GM18907 (cell line): ENCODE data around the gene RGS1.

Source experiments
- ATAC-seq: cut with Tn5 transposase; IDR thresholded peaks from one replicate; pipeline ENCODE4 v1.9.1; 2021; ENCODE audit warnings: mild to moderate bottlenecking, moderate library complexity; ENCODE audit not compliant: unreplicated experiment

The RGS1 gene

DNA sequence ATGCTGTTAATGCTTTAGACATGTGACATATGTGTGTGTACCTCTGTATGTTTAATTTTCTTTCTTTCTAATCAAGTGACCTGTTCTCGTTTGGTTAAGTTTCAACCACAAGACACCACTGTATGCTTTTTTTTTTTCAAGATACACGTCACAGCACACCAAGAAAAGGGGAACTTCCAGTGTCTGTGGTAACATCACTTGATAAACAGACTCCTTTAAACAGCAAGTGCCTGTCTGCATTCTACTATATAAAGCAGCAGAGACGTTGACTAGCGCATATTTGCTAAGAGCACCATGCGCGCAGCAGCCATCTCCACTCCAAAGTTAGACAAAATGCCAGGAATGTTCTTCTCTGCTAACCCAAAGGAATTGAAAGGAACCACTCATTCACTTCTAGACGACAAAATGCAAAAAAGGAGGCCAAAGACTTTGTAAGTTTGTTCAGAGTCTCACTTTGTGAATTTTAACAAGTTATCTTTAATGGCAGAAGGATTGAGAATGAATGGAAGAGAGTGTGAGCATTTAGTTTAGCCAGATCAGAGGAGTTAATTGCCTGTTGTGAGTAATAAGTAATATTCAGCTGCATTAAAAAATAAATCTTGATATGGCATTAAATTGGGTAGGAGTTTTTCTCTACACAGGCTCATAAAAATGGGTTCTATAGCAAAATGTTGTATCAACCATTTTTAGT is at the start of gene RGS1:
TSS of gene RGS1 (plus strand) at position 275 of the 691 bp plus-strand sequence. CDS start at position 295, 20 bp downstream.
- peak; percentile 86 for ATAC-seq

DNA sequence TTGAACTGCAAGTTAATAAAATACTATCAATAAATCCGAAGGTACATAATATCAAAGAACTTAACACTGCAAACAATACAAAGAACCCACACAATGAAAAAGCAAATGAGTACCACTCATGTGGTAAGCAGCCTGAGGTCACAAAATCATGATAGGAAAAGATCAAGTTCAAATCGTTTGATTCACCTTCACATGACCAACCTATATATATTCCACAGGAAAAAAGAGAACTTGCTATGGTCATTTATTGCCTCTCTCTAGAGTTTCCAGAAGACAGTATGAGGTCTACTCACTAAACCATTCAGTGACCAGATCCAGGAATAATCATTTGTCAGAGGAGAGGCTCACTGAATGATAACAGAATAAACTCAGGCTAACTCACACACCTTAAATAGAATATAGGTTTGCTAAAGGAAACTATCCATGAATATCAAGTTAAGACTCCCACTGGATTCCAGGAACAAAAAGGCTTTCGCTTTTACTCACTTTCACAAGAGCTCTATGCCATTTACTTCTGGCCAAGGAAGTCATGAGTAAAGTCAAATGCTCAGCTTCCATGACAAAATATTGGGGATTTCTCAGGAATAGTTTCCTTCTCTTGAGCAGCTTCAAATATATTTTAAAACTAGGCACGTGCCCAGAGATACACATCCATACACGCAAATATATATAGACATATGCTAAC is 48.3 kb upstream of the RGS1 start:
- ATAC-seq = no peak

DNA sequence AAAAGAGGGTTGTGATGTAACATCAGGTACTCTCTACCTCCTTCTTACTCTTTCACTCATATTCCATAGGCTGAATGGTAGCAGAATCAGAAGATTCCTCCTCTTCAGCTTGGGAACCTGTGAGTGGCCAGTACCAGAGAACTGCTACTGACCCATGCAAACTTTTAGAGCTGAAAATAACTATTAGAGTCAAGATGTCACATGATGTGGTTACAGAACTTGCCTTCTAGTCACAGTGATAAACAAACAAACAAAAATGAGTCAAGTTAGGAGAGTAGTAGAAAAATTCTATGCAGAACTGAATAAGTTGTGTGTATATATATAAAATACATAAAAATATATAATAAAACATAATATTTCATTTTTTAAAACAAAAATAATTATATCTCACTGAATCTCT is 47.6 kb upstream of the RGS1 start:
- peak; percentile 37 for ATAC-seq

GRCh38 chr1:192529031-192529755 is 46.4 kb upstream of the RGS1 start:
- ATAC-seq = no peak

GRCh38 chr1:192529811-192530210 is 45.8 kb upstream of the RGS1 start:
- no peak for ATAC-seq

- ATAC-seq = peak; percentile 97
These were observed 45.3 kb upstream of the RGS1 start for GRCh38 chr1:192530254-192530653.

- ATAC-seq = peak; percentile 58
These were observed 44.4 kb upstream of the RGS1 start for GRCh38 chr1:192531037-192531703.

DNA sequence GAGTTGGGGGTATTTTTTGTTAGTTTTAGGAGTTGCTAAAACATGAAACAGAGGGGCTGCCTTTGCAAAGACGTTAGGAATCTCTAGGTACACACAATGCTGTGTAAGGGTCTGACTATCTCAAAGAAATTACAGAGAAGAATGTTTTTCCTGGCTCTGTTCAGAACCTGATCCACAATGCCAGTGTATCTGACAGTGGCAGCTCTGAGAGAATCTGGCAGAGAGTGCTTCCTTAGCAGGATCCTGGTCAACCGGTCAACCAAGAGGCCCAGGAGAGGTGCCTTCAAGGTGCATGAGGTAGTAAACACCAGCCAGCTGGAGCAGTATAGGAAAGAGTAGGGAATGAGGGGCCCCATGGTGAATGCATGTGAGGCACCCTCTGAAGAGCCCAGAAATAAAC is 40.9 kb upstream of the RGS1 start:
- no peak for ATAC-seq

DNA sequence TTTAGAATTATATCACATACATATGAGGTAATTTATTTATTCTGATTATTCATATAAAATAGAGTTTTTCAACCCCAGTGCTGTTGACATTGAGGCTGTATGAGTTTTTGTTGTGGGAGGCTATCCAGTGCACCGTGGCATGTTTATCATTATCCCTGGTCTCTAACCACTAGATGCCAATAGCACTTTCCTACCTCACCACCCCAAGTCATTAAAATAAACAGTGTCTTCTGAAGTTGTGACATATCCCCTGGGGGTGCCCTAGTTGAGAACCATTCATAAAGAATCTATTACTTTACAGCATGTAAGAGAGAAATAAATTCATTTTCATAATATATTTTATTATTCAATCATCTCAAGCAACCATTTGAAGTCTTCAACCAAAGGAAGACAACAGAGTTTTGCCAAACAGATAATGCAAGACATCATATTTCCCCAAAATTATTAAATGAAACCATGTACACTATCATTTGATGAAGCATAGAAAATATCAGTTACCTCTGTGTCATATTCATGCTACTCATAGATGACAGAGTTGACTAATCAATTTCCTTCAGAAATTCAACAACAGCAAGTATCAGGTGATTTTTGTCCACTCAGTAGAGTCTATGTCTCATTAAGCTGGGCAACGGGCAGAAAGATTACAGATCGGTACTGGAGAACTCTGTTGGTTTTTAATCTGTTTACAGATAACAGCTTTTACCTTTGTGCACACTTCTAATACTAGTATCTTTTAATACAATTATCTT is 39.5 kb upstream of the RGS1 start:
- no peak for ATAC-seq

GRCh38 chr1:192538407-192539296 is 36.9 kb upstream of the RGS1 start:
- peak; percentile 82 for ATAC-seq

GRCh38 chr1:192539297-192540092 is 36.1 kb upstream of the RGS1 start:
- ATAC-seq = peak; percentile 5

DNA sequence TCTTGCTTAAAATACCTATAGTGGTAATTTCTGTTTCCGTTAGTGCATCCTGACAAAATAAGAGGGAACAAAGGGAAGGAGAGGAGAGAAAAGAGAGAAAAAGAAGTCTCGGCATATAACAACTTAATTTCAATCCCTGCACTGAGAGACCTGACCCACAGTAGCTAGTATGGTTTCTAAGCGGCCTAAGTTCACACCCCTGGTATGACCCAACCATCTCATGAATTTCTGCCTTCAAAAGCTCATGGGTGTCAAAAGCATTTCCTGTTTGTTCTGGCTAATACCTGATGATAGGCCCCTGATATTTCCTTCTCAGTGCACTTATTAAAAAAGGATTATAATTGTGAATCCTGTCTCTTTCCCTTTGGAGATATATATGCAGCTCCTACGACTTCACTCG is 32.1 kb upstream of the RGS1 start:
- ATAC-seq = no peak

DNA sequence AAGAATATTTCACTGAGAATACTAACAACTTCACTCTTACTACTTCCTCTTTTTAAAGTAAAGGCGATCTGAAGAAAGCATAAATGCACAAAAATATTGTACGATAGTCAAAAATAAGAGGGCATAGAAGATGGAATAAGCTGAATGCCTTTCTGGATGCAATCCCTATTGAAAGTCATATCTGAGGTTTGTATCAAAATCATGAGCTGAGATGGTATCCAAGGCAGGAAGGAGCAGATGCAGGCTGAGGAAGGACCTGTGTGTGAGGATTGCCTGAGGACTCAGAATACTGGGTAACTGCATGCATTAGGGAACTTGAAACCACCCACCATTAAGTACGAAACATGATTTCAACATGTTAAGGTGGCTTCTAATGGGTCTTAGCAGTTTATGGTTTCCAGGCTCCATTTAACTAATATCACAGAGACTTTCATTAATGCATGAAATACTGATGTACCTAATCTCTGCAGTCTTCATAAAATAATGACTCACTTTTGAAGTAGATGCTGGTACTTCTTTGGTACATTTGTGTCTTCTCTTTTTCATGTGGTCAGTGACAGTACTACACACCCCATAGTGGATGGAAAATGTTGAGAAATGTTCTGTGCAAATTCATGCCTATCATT is 29.6 kb upstream of the RGS1 start:
- ATAC-seq = peak; percentile 60

DNA sequence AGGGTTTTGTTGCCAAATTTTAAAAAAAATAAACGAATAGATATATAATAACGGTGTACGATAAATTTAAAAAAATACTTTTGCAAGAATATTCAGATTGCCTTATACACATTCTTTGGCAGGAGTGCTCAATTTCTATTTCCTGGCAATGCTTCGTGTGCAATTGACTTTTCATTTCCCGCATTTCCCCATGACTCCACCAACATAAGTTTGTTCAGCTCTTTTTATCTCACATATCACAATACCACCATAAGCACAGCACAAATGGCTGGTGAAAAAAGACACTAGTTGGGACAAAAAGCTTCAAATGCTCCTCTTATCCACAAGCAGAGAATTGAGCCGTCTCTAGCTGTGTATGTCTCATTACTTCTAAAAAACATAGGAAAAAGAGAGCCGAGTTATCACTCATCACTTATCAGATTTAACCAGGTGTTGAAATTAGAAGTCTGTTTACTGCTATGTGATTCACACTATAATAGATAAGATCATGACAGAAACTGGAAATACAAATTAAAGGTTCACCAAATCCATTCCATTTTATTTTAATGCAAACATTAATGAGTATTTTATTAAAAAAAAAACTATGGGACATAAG is 28.9 kb upstream of the RGS1 start:
- ATAC-seq = no peak

DNA sequence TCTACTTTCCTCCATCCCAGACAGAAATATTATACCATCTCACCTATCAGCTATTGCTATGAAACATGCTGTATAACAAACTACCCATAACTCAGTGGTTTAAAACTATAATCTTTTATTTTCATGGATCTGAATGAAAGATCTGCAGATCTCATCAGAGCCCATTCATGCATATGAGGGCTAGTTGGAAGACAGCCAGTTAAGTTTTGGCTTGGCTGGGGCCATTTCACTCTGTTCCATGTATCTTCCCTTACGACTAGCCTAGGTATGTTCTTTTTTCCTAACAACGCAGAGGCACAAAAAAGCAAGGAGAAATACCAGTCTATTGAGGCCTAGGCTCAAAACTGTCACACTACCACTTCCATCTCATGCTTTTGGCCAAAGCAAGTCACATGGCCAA is 28.1 kb upstream of the RGS1 start:
- no peak for ATAC-seq

GRCh38 chr1:192549937-192550336 is 25.6 kb upstream of the RGS1 start:
- no peak for ATAC-seq

GRCh38 chr1:192550922-192551534 is 24.5 kb upstream of the RGS1 start:
- peak; percentile 72 for ATAC-seq
